Measurements from ENCODE around the gene PLPP7.

PLPP7 gene

GRCh38 chr9:131282688-131283422 lies 6.7 kb upstream of the PLPP7 start:
- peak; percentile 53 for DNase-seq

- no peak for DNase-seq
These were observed 4.7 kb upstream of the PLPP7 start for GRCh38 chr9:131284856-131285255.

- DNase-seq: no peak
These were observed 2.2 kb upstream of the PLPP7 start for GRCh38 chr9:131287359-131287758.

GRCh38 chr9:131288217-131288616 lies 1.3 kb upstream of the PLPP7 start:
- DNase-seq: no peak

- no peak for DNase-seq
These were observed 678 bp downstream of the PLPP7 start for GRCh38 chr9:131290036-131290766.

DNA sequence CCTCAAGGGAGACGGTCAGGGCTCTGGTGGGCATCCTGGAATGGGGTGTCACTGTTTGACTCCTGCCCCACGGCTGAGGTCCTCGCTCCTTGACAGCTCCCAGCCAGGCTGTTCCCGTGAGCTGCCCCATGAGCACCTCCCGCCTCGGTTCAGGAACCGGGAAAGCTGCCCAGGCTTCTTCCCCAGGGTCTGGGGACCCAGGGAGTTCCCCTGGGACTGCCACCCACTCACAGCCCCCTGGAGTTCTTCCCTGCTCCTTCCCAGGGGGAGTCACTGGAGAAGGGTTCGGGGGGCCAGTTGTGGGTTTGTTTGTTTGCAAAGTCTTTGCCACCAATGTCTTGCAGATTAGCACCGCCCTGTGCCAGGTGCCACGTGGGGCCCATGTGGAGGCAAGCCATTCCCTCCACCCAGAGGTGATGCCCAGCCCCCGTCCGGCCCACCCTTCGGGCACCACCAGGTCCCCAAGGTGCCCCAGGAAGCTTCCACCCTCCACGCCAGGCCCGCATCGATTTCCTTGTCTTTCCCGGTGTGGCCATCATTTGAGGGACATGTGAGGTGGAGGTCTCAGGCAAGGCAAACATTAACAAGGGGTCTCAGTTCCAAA lies 1.3 kb downstream of the PLPP7 start:
- DNase-seq: no peak

DNA sequence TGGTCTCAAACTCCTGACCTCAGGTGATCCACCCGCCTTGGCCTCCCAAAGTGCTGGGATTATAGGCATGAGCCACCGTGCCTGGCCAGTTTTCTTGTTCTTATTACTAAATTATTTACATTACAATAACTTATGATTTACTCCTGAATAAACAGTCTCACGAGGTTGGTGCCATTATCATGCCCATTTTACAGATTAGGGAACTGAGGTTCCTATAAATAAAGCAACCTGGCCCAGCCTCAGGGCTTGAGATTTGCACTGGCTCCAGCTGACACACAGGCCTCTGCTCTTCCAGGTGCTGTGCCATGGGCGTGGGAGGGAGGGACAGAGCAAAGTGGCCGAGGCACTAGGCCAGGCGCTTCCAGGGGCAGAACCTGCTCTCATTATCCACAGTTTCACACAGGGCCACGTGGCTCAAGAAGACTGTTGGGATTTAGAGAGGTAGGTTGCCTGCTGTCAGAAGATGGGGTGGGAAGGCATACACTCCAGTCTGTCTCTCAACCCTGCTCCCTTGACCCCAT lies 2.3 kb downstream of the PLPP7 start:
- no peak for DNase-seq

DNA sequence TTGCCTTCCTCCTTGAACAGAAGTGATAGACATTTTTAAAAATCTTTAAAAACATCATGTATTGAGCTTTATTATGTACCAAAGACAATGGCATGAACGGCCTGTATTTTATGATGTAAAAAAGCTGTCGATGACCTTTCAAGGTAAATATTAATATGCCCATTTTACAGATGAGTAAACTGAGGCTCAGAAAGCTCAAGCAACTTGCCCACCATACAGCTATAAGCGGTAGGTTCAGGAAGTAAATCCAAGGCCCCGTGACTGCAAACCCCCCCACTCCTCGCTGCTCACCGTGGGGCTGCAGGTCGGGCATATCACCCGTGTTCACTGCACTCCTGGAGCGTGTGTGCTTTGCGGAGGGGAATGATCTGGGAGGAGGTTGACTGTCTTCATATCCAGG lies 3.4 kb downstream of the PLPP7 start:
- no peak for DNase-seq

GRCh38 chr9:131296460-131296859 lies 6.9 kb downstream of the PLPP7 start:
- DNase-seq: no peak

GRCh38 chr9:131296906-131297500 lies 7.5 kb downstream of the PLPP7 start:
- DNase-seq: no peak

DNA sequence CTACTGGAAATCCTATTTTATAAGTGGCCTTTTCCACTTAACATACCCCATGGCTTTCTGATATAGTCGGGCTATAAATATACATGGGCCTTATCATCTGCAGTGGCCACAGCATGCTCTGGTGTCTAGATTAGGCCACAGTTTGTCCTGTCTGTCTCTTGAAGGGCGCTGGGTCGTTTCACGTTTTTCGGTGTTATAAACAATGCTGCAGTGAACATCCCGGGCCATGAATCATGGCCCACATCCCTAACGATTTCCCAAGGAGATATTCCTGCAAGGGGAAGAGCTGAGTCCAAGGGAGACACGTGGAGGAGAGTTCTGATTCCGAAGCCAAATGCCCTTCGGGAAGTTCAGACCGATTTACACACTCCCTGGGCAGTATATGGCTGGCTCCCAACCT lies 8.4 kb downstream of the PLPP7 start:
- peak; percentile 74 for DNase-seq

GRCh38 chr9:131298341-131298740 lies 8.8 kb downstream of the PLPP7 start:
- no peak for DNase-seq

DNA sequence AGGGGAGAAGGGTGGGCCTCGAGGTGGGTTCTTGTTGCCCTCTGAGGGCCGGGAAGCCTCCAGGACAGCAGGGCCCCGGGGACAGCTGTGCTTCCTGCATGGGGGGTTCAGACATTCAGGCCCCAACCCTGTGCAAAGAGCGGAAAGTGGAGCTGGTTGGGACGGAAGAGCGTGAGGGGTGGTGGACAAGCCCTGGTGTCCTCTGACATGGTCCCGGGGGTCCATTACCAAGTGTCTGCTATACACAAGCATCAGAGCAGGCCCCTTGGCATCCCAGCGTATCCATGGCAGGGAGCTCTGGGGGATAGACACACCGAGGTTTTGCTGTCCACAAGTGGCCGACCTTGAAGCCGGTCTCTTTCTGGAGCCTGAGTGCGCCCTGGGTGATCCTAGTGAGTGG lies 9.3 kb downstream of the PLPP7 start:
- no peak for DNase-seq

- no peak for DNase-seq
These were observed 9.9 kb downstream of the PLPP7 start for GRCh38 chr9:131299346-131299960.

DNA sequence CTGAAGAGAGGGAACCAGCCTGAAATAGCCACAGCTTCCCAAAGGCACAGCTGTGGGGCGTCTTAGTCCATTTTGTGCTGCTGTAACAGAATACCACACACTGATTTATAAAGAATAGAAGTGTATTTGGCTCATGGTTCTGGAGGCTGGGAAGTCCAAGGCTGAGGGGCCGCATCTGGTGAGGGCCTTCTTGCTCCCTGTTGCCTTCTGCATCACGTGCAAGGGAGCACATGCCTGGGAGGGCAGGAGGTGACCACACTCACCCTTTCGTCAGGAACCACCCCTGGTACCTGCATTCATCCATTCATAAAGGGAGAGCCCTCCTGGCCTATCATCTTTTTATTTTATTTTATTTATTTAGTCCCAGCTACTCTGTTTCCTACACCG lies 10.4 kb downstream of the PLPP7 start:
- no peak for DNase-seq

DNA sequence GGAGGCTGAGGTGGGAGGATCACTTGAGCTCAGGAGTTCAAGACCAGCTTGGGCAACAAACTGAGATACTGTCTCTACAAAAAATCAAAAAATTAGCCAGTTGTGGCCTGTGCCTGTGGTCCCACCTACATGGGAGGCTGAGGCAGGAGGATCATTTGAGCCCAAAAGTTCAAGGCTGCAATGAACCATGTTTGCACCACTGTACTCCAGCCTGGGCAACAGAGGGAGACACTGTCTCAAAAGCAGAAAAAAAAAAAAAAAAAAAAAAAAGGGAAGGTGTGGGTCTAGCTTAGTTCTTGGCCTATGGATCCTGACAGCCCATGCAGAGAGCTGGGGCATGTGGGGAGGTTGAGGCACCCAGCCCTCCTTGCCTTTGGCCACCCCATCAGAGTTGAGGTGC lies 10.9 kb downstream of the PLPP7 start:
- DNase-seq: no peak

DNA sequence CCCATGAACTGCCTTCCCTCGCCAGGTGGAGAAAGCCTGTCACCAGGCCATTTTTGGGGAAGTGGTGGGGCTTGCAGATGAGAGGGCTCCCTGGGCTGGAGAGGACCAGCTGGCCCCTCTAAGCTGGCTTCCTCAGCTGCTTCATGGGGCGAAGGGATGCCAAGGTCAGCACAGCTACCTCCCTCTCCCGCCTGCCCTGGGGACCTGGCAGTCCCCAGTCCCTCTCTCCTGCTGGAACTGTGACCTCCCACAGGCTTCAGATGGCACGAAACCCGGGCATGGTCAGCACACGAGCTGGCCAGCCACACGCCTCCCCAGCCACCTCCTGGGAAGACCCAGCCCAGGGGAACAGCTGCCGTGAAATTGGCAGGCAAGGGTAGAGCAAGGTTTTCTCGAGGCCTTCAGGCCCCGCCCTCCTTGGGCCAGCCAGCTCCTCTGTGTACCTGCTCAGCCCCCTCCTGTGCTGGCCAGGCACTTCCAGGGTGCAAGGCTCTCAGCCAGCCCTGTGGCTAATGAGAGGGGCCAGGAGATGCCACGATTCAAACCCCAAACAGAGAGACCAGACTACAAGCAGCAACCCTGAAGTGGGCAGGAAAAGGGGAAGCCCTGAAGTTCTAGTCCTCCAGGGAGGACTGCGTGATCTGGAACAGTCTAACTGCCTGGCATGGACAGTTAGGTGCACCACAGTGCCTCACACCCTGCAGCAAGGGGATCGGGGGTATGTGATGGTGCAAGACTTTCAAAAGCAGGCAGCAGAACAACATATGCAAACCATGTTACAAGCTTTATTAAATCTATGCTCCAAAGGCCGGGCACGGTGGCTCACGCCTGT lies 12.9 kb downstream of the PLPP7 start:
- peak; percentile 36 for DNase-seq

DNA sequence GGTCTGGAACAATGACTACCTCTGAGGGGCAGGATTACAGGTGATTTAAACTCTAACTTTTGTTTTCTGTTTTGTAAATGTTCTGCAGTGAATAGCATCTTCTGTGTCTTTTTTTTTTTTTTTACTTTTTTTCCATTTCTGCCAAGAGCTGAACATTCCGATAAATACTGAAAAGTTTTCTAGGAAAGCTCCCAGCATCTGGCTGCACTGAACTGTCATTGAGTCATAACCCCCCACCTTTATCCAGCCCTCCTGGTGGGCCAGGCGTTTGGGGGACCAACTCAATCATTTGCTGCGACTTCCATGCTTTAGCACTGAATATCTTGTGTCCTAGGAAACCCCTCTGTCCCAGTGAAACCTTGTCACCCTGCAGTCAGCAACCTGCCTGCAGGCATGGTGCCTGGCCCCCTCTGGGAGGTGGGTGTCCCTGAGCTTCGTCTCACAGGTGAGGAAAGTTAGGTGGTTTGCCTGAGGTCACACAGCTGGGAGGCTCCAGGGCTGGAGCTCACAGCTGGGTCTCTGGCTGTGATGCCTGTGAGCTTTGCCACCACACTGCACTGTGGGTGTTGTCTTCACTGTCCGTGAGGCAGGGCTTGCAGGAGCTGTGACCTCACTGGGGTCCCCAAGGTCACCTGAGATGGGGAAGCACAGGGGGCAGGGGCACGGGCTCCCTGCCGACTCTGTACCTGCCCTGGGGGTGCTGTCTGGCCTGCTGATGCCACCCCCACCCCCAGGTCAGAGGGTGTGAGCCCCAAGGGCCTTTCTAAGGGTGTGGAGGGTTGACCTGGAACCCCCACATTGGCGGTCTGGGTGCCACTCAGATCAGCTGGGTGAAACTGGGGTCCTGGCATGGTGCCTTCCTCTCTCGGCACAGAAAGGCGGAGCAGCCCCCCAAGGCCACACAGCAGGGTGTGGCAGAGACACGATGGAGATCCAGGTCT lies 14.1 kb downstream of the PLPP7 start:
- no peak for DNase-seq

GRCh38 chr9:131304676-131305355 lies 15.3 kb downstream of the PLPP7 start:
- no peak for DNase-seq

- no peak for DNase-seq
These were observed 17.0 kb downstream of the PLPP7 start for GRCh38 chr9:131306397-131307004.

Measured in hematopoietic multipotent progenitor cell treated with erythropoietin and hydrocortisone succinate and interleukin-3 and kit ligand, for 4 days (in vitro differentiated cells).